ENCODE measurements around the gene MYOCOS.

The MYOCOS gene

GRCh38 chr1:171663854-171664575 is 42.0 kb downstream of the MYOCOS start:
- no peak for DNase-seq (ENCODE audit: low read depth in 1 of 2, low spot score in 1 of 2)
- Histone ChIP-seq H3K27me3 (ENCODE audit: insufficient read depth, poor library complexity, severe bottlenecking) (no peaks in the 10 kb centered on the region), H3K4me3 (replicated peaks; ENCODE audit: insufficient read depth, low read length) (no peak overlapping the region), H3K27ac (replicated peaks) (no peak overlapping the region)
- TF ChIP-seq GABPA (IDR thresholded peaks at IDR 0.05; ENCODE audit: low read depth) (no peak), SPI1 (IDR thresholded peaks at IDR 0.05; ENCODE audit: borderline replicate concordance, low read depth) (no peak)

- DNase-seq (ENCODE audit: low read depth in 1 of 2, low spot score in 1 of 2) = no peak
- no peaks in the 10 kb centered on the region for H3K27me3 ChIP-seq (ENCODE audit: insufficient read depth, poor library complexity, severe bottlenecking)
- no peak overlapping the region for H3K4me3 ChIP-seq (replicated peaks; ENCODE audit: insufficient read depth, low read length)
- H3K27ac ChIP-seq (replicated peaks) = no peak overlapping the region
- TF ChIP-seq CTCF (IDR thresholded peaks at IDR 0.05; ENCODE audit: insufficient read depth, low read length) (no peak), REST (IDR thresholded peaks at IDR 0.05; ENCODE audit: insufficient replicate concordance, low read depth) (no peak), SPI1 (IDR thresholded peaks at IDR 0.05; ENCODE audit: borderline replicate concordance, low read depth) (no peak), POLR2AphosphoS5 (IDR thresholded peaks at IDR 0.05; ENCODE audit: low read depth) (no peak), GABPA (IDR thresholded peaks at IDR 0.05; ENCODE audit: low read depth) (no peak)
These were observed 42.9 kb downstream of the MYOCOS start for GRCh38 chr1:171664976-171665375.

GRCh38 chr1:171666114-171666769 is 44.2 kb downstream of the MYOCOS start:
- no peak for TF ChIP-seq GABPA (IDR thresholded peaks at IDR 0.05; ENCODE audit: low read depth)
- no peak for TF ChIP-seq SPI1 (IDR thresholded peaks at IDR 0.05; ENCODE audit: borderline replicate concordance, low read depth)
- TF ChIP-seq REST (IDR thresholded peaks at IDR 0.05; ENCODE audit: insufficient replicate concordance, low read depth) = no peak
- no peak for TF ChIP-seq POLR2AphosphoS5 (IDR thresholded peaks at IDR 0.05; ENCODE audit: low read depth)
- TF ChIP-seq CTCF (IDR thresholded peaks at IDR 0.05; ENCODE audit: insufficient read depth, low read length) = no peak
- Histone ChIP-seq H3K27ac (replicated peaks) (no peak overlapping the region), H3K4me3 (replicated peaks; ENCODE audit: insufficient read depth, low read length) (no peak overlapping the region), H3K27me3 (ENCODE audit: insufficient read depth, poor library complexity, severe bottlenecking) (no peaks in the 10 kb centered on the region)
- DNase-seq (ENCODE audit: low read depth in 1 of 2, low spot score in 1 of 2) = no peak

GRCh38 chr1:171668372-171668771 is 46.3 kb downstream of the MYOCOS start:
- no peak overlapping the region for H3K27ac ChIP-seq (replicated peaks)
- H3K4me3 ChIP-seq (replicated peaks; ENCODE audit: insufficient read depth, low read length) = no peak overlapping the region
- no peaks in the 10 kb centered on the region for H3K27me3 ChIP-seq (ENCODE audit: insufficient read depth, poor library complexity, severe bottlenecking)
- DNase-seq (ENCODE audit: low read depth in 1 of 2, low spot score in 1 of 2) = no peak
- TF ChIP-seq REST (IDR thresholded peaks at IDR 0.05; ENCODE audit: insufficient replicate concordance, low read depth) (no peak), SPI1 (IDR thresholded peaks at IDR 0.05; ENCODE audit: borderline replicate concordance, low read depth) (no peak), POLR2AphosphoS5 (IDR thresholded peaks at IDR 0.05; ENCODE audit: low read depth) (no peak), GABPA (IDR thresholded peaks at IDR 0.05; ENCODE audit: low read depth) (no peak), CTCF (IDR thresholded peaks at IDR 0.05; ENCODE audit: insufficient read depth, low read length) (no peak)
